NCI-H1105 treated with DMSO at 0.1 percent for 48 hours (cell line): ENCODE data around the gene DYNLT5.
"Not testable (repeated sequence)": the region's sequence is repeated elsewhere in the genome, so short reads cannot be mapped to it uniquely, and the experiment has no call there.

ENCODE experiments used
- DNase-seq: peaks from one replicate; lab custom pipeline; 2025; lab: John Stamatoyannopoulos, UW

Gene DYNLT5

DNA sequence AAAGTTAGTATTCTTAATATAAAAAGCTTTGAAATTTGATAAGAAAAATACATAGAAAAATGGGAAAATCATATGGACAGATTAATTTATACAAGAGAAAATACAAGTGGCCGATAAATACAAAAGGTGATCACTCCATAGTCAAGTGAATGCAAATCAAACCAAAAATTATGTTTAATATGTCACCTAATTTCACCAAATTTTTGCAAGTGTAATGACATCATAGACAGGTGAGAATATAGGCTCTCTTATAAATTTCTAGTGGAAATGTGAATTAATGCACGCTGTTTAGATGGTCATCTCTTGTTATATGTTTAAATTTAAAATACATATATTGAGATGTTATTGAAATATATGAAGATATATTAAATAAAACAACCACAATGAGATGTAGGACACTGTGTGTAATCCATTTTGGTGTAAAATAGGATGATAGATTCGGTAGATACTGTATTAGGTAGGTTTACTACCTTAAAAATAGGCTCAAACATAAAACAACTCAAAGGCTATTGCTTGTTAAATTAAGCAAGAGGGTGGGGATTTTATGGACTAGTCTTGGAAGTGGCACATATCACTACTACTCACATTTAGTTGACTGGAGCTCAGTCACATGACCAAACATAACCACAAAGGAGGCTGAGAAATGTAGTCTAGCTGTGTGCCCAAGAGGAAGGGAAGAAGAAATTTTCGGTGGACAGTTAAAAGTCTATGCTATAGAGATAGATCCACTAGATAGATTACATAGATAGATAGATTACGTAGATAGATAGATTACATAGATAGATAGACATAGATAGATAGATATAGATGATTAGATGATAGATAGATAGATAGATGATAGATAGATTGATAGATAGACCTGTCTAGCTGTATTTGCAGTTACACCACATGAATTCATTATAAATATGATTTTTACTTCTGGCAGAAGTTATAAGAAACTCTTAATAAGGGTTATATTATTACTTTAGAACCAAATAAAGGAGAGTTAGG lies 39.7 kb downstream of the DYNLT5 start:
- DNase-seq: no peak

DNA sequence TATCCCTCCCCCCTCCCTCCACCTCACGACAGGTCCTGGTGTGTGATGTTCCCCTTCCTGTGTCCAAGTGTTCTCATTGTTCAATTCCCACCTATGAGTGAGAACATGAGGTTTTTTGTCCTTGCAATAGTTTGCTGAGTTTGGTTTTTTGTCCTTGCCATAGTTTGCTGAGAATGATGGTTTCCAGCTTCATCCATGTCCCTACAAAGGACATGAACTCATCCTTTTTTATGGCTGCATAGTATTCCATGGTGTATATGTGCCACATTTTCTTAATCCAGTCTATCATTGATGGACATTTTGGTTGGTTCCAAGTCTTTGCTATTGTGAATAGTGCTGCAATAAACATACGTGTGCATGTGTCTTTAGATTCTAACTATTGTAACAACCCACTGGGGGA lies 43.6 kb downstream of the DYNLT5 start:
- not testable (repeated sequence) for DNase-seq

DNA sequence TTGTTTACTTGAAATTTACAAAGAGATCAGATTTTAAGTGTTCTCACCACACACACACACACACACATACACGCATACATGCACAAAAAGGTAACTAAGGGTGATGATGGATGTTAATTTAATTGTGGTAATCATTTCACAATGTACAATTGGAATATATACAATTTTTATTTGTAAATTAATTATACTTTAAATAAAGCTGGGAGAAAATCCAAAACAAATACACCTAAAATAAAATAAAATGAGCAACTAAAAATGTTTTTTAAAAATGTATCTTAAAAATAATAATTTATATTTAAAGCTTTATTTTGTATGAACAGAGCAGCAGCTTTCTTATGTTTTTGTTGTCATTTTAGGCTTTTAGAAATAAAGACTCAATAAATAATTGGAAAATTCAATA lies 57.0 kb downstream of the DYNLT5 start:
- no peak for DNase-seq

DNA sequence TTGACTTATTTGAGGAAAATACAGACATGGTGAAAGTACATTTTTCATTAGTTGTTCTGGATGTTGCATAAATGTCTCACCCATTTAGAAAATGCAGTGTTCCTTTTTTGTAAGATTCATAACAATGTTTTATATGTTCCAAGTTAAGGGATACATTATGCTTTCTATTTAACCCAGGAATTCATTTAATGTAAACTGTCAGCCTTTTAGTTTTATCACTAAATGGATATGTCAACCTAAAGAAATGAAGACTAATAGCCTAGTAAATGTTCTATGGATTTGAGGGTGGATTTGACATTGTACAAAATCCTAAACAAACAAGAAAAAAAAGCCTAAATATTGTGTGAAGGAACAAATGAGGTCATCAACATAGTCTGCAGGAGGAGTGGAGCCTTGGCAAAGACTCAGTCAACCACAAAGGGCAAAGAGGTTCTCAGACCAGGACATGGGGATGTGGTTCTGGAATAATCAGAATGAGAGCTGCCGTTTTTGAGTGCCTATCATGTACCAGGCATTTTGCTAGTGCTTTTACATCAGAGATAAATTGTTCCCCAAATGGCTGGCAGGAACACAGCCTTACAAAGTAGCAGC lies 57.6 kb downstream of the DYNLT5 start:
- no peak for DNase-seq

DNA sequence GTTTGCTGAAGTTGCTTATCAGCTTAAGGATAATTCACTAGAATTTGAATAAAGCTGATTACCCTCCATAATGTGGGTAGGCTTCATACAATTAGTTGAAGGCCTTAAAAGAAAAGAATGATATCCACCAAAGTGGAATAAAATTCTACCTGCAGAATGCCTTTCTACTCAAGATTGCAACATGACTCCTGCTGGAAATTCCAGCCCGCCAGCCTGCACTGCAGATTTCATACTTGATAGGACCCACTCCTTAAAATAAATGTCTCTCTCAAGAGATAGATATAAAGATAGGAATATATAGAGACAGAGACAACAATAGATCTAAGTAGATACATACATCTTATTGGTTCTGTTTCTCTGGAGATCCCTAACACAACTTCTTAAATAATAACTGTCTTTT lies 72.5 kb downstream of the DYNLT5 start:
- no peak for DNase-seq
